Effector CD8-positive, alpha-beta T cell (primary cell): ENCODE measurements around the gene CHRNB1.
A peak's percentile ranks its signal among the peaks of the same experiment; 100 is the strongest.

Source experiments
- DNase-seq: peaks from one replicate; lab custom pipeline; 2025; lab: John Stamatoyannopoulos, UW
- total RNA-seq, 4 experiments: gene quantifications; one replicate each; lab custom pipeline; 2026; lab: John Stamatoyannopoulos, UW

CHRNB1 gene
- total RNA-seq = 11.5 to 14.9 (median 13.2) reads per million in 4 experiments

- no peak for DNase-seq
These were observed at the start of gene CHRNB1 for GRCh38 chr17:7444682-7445618. CHRNB1 (plus strand) TSS chr17:7445061; CDS start chr17:7445128, 67 bp downstream.

GRCh38 chr17:7396147-7396546 is 48.7 kb upstream of the CHRNB1 start:
- no peak for DNase-seq

- DNase-seq = no peak
These were observed 46.2 kb upstream of the CHRNB1 start for GRCh38 chr17:7398612-7399011.

GRCh38 chr17:7403043-7403726 is 41.7 kb upstream of the CHRNB1 start:
- DNase-seq = peak; percentile 29

- DNase-seq = no peak
These were observed 41.2 kb upstream of the CHRNB1 start for GRCh38 chr17:7403727-7403976.

- DNase-seq = peak; percentile 94
These were observed 40.7 kb upstream of the CHRNB1 start, which contains the start of gene TMEM256 for GRCh38 chr17:7403977-7404736. TMEM256 (minus strand) TSS chr17:7404097; CDS start chr17:7404084, 13 bp downstream.

- DNase-seq = peak; percentile 73
These were observed 40.0 kb upstream of the CHRNB1 start for GRCh38 chr17:7404737-7405349.

- no peak for DNase-seq
These were observed 39.3 kb upstream of the CHRNB1 start for GRCh38 chr17:7405350-7406234.

- no peak for DNase-seq
These were observed 38.5 kb upstream of the CHRNB1 start for GRCh38 chr17:7406235-7406825.

- no peak for DNase-seq
These were observed 37.8 kb upstream of the CHRNB1 start for GRCh38 chr17:7407082-7407481.

GRCh38 chr17:7407485-7408251 is 37.2 kb upstream of the CHRNB1 start, which contains the start of gene NLGN2:
NLGN2 (plus strand) TSS chr17:7407845; CDS start chr17:7408256, 411 bp downstream.
- DNase-seq = no peak

GRCh38 chr17:7408252-7408727 is 36.6 kb upstream of the CHRNB1 start:
- DNase-seq = peak; percentile 8

GRCh38 chr17:7408863-7409262 is 36.0 kb upstream of the CHRNB1 start:
- no peak for DNase-seq

GRCh38 chr17:7409716-7410115 is 35.1 kb upstream of the CHRNB1 start:
- DNase-seq = no peak

GRCh38 chr17:7410634-7411426 is 34.0 kb upstream of the CHRNB1 start:
- DNase-seq = no peak

GRCh38 chr17:7411427-7411750 is 33.5 kb upstream of the CHRNB1 start:
- DNase-seq = no peak

- no peak for DNase-seq
These were observed 31.4 kb upstream of the CHRNB1 start for GRCh38 chr17:7413346-7413985.

GRCh38 chr17:7414837-7415236 is 30.0 kb upstream of the CHRNB1 start:
- no peak for DNase-seq
